ENCODE results near the gene LAMTOR2. TPM values are rescaled to one million over a fixed set of nuclear protein-coding genes. Genes with fewer than 3 reads are reported as not detected.
A peak's percentile ranks its signal among the peaks of the same experiment; 100 is the strongest.
"Not testable (repeated sequence)": the region's sequence is repeated elsewhere in the genome, so short reads cannot be mapped to it uniquely, and the experiment has no call there.

LAMTOR2 gene
- total RNA-seq, 1 experiment from 2014 or later = 130 TPM

GRCh38 chr1:156051011-156051725, 3.4 kb upstream of the LAMTOR2 start:
- no peak for DNase-seq (ENCODE audit: low spot score)

- DNase-seq (ENCODE audit: low spot score) = peak; percentile 72
Observed at GRCh38 chr1:156052862-156053767, 1.5 kb upstream of the LAMTOR2 start.

- peak; percentile 81 for DNase-seq (ENCODE audit: low spot score)
Observed at GRCh38 chr1:156053768-156054499, 648 bp upstream of the LAMTOR2 start, which contains the start of gene UBQLN4. Gene UBQLN4, minus strand, starts transcription at chr1:156053798. Its CDS starts 97 bp downstream, at chr1:156053701.

GRCh38 chr1:156055281-156056048, 883 bp downstream of the LAMTOR2 start:
- no peak for DNase-seq (ENCODE audit: low spot score)

GRCh38 chr1:156056326-156056849, 1.8 kb downstream of the LAMTOR2 start:
- no peak for DNase-seq (ENCODE audit: low spot score)

- DNase-seq (ENCODE audit: low spot score) = peak; percentile 94
Observed at GRCh38 chr1:156060937-156061636, 6.5 kb downstream of the LAMTOR2 start, which contains the start of gene RAB25. Gene RAB25, plus strand, starts transcription at chr1:156061160. Its CDS starts 241 bp downstream, at chr1:156061401.

GRCh38 chr1:156062189-156062588, 7.6 kb downstream of the LAMTOR2 start:
- peak; percentile 51 for DNase-seq (ENCODE audit: low spot score)

- no peak for DNase-seq (ENCODE audit: low spot score)
Observed at GRCh38 chr1:156063997-156064285, 9.4 kb downstream of the LAMTOR2 start.

- no peak for DNase-seq (ENCODE audit: low spot score)
Observed at GRCh38 chr1:156064615-156065014, 10.0 kb downstream of the LAMTOR2 start.

- no peak for DNase-seq (ENCODE audit: low spot score)
Observed at GRCh38 chr1:156065212-156065611, 10.6 kb downstream of the LAMTOR2 start.

GRCh38 chr1:156065871-156066270, 11.3 kb downstream of the LAMTOR2 start:
- no peak for DNase-seq (ENCODE audit: low spot score)

- no peak for DNase-seq (ENCODE audit: low spot score)
Observed at GRCh38 chr1:156067262-156067661, 12.7 kb downstream of the LAMTOR2 start.

GRCh38 chr1:156069490-156070455, 15.2 kb downstream of the LAMTOR2 start:
- no peak for DNase-seq (ENCODE audit: low spot score)

GRCh38 chr1:156070548-156070947, 16.0 kb downstream of the LAMTOR2 start:
- DNase-seq (ENCODE audit: low spot score) = no peak

GRCh38 chr1:156071332-156071816, 16.8 kb downstream of the LAMTOR2 start:
- DNase-seq (ENCODE audit: low spot score) = not testable (repeated sequence)

- no peak for DNase-seq (ENCODE audit: low spot score)
Observed at GRCh38 chr1:156072251-156072650, 17.7 kb downstream of the LAMTOR2 start.

- DNase-seq (ENCODE audit: low spot score) = no peak
Observed at GRCh38 chr1:156073110-156073687, 18.6 kb downstream of the LAMTOR2 start.

- no peak for DNase-seq (ENCODE audit: low spot score)
Observed at GRCh38 chr1:156073740-156074139, 19.2 kb downstream of the LAMTOR2 start.

GRCh38 chr1:156074661-156075060, 20.1 kb downstream of the LAMTOR2 start:
- DNase-seq (ENCODE audit: low spot score) = no peak

All from HT-29 (cell line).